ENCODE measurements around the gene DFFA. TPM values are rescaled to one million over a fixed set of nuclear protein-coding genes. Genes with fewer than 3 reads are reported as not detected.
"Not testable (repeated sequence)": the region's sequence is repeated elsewhere in the genome, so short reads cannot be mapped to it uniquely, and the experiment has no call there.

The DFFA gene
- total RNA-seq, 2 experiments from 2014 or later, result 76.7 to 81.8 TPM

- Mint-ChIP-seq H3K27ac (no peak overlapping the region), H3K27me3 (no peaks in the 10 kb centered on the region), H3K36me3 (ENCODE audit: low read depth) (peaks cover 1% of the 10 kb centered on the region), H3K4me1 (ENCODE audit: low read depth) (peaks cover 42% of the 10 kb centered on the region), H3K4me3 (no peak overlapping the region), H3K9me3 (no peaks in the 10 kb centered on the region)
- ATAC-seq, result no peak
- DNase-seq, result no peak
- ChIA-PET CTCF (interaction anchor here (1.1 to 13.3 kb wide), 17 partner anchors 10 to 435 kb away, joined by 3 to 202 read pairs (median 5); partner anchors contain the start of gene CENPS), POLR2A (no interaction called here)
- intact Hi-C loops (cut with micrococcal nuclease), result no loop called here
- no peak for TF ChIP-seq CTCF (IDR thresholded peaks at IDR 0.05)
Measured at GRCh38 chr1:10506677-10507047, 34.3 kb upstream of the DFFA start.

DNA sequence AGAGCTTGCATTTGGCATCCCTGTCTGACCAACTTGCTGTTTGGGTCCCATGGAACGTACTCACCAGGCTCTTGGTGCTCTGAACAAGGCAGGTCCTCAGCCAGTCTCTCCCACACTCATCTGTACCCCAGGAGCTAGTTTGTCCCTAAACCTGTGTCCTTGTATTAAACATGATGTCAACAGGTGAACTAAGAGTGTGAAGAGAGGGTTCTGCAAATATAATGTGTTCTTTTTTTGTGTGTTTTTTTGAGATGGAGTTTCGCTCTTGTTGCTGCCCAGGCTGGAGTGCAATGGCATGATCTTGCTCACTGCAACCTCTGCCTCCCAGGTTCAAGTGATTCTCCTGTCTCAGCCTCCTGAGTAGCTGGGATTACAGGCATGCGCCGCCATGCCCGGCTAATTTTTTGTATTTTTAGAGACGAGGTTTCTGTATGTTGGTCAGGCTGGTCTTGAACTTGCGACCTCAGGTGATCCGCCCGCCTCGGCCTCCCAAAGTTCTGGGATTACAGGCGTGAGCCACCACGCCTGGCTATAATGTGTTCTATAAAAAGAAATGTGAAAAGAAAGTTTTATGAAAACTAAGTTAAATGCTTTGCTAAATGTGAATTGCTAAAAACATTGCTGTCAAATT, 33.8 kb upstream of the DFFA start:
- H3K36me3 Mint-ChIP-seq (ENCODE audit: low read depth); DNase-seq; ATAC-seq; POLR2A ChIA-PET; H3K27ac Mint-ChIP-seq; intact Hi-C loops (cut with micrococcal nuclease); H3K9me3 Mint-ChIP-seq; H3K27me3 Mint-ChIP-seq; H3K4me3 Mint-ChIP-seq: not testable (repeated sequence)
- CTCF ChIA-PET, result interaction anchor here (1.1 to 13.3 kb wide), 4 partner anchors 11 to 75 kb away, joined by 4 to 202 read pairs (median 10); partner anchors contain the start of gene CENPS
- peaks cover 37% of the 10 kb centered on the region for H3K4me1 Mint-ChIP-seq (ENCODE audit: low read depth)

DNA sequence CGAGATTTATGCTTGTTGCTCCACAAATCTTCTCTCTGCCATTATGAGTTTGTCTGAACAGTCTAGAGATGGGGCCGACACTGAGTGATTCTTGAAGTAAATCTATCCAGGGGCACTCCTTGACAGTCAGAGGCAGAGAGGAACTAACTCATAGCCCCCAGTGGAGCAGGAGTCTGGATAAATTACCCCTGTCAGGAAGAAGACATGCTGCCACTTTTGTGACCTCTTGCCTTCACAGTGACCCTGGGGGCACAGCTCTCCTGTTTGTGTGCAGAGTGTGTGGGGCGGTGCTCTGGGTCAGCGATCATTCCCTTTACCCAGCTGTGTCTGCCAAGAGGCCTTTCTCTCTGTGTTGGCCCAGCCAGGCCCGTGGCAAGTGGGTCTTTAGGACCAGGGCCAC, 31.9 kb upstream of the DFFA start:
- no peak for ATAC-seq
- DNase-seq, result no peak
- POLR2A ChIA-PET, result no interaction called here
- Mint-ChIP-seq H3K4me1 (ENCODE audit: low read depth) (peaks cover 27% of the 10 kb centered on the region), H3K9me3 (no peaks in the 10 kb centered on the region), H3K27me3 (no peaks in the 10 kb centered on the region), H3K4me3 (no peak overlapping the region), H3K27ac (no peak overlapping the region), H3K36me3 (ENCODE audit: low read depth) (no peaks in the 10 kb centered on the region)
- intact Hi-C loops (cut with micrococcal nuclease), result no loop called here
- CTCF ChIA-PET, result interaction anchor here (1.0 to 13.3 kb wide), 3 partner anchors 9 to 438 kb away, joined by 3 to 202 read pairs (median 3); no protein-coding TSS in a partner anchor
- TF ChIP-seq CTCF (IDR thresholded peaks at IDR 0.05), result no peak

GRCh38 chr1:10502206-10502605, 29.9 kb upstream of the DFFA start:
- intact Hi-C loops (cut with micrococcal nuclease), result no loop called here
- Mint-ChIP-seq H3K4me3 (no peak overlapping the region), H3K27me3 (no peaks in the 10 kb centered on the region), H3K27ac (no peak overlapping the region), H3K36me3 (ENCODE audit: low read depth) (no peaks in the 10 kb centered on the region), H3K9me3 (no peaks in the 10 kb centered on the region), H3K4me1 (ENCODE audit: low read depth) (peaks cover 33% of the 10 kb centered on the region)
- TF ChIP-seq CTCF (IDR thresholded peaks at IDR 0.05), result no peak
- DNase-seq (no peak), ATAC-seq (no peak)
- ChIA-PET POLR2A (interaction anchor here (1.6 kb wide), 1 partner anchor 71 kb away, joined by 3 read pairs; no protein-coding TSS in a partner anchor), CTCF (interaction anchor here (1.6 to 13.3 kb wide), 2 partner anchors 7 to 292 kb away, joined by 5 to 202 read pairs; partner anchors contain the start of gene KIF1B)

DNA sequence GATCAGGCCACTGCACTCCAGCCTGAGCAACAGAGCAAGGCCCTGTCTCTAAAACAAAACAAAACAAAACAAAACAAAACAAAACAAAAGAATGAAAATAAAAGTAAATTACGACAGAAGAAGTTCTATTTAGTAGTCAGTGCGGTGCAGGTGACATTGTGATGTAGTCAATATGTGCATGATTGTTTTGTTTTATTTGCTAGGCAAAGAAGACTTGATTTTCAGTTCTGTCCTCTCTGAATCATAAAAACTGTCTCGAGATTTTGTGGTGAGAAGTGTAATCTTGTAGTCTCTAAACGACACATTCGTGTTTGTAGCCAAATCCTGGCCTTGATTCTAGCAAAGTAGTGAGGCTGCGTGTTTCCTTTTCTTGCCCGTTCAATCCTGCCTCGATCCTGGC, 25.9 kb upstream of the DFFA start:
- TF ChIP-seq CTCF (IDR thresholded peaks at IDR 0.05), result no peak
- Mint-ChIP-seq H3K27me3 (no peaks in the 10 kb centered on the region), H3K4me3 (no peak overlapping the region), H3K4me1 (ENCODE audit: low read depth) (peaks cover 58% of the 10 kb centered on the region), H3K9me3 (no peaks in the 10 kb centered on the region), H3K36me3 (ENCODE audit: low read depth) (peaks cover 5% of the 10 kb centered on the region), H3K27ac (peak overlapping the region; percentile 17)
- POLR2A ChIA-PET, result interaction anchor here (1.2 to 3.5 kb wide), 3 partner anchors 11 to 420 kb away, joined by 3 to 11 read pairs (median 10); no protein-coding TSS in a partner anchor
- ATAC-seq (no peak), DNase-seq (no peak)
- CTCF ChIA-PET, result interaction anchor here (0.7 to 11.4 kb wide), 2 partner anchors 10 to 26 kb away, joined by 3 to 202 read pairs; partner anchors contain the start of gene DFFA
- intact Hi-C loops (cut with micrococcal nuclease), result loop anchor here (5.0 to 10.0 kb wide), 2 partner anchors 63 to 369 kb away; partner anchors contain the start of gene CENPS

Measured in activated CD8-positive, alpha-beta T cell treated with anti-CD3 and anti-CD28 coated beads for 36 hours (primary cell).